HG03139 (cell line): ENCODE data around the gene ZFYVE16.
"Not testable (repeated sequence)": the region's sequence is repeated elsewhere in the genome, so short reads cannot be mapped to it uniquely, and the experiment has no call there.

ENCODE experiments used
- ATAC-seq: cut with Tn5 transposase; IDR thresholded peaks from one replicate; pipeline ENCODE4 v1.9.1; 2021; ENCODE audit not compliant: unreplicated experiment

Gene ZFYVE16

DNA sequence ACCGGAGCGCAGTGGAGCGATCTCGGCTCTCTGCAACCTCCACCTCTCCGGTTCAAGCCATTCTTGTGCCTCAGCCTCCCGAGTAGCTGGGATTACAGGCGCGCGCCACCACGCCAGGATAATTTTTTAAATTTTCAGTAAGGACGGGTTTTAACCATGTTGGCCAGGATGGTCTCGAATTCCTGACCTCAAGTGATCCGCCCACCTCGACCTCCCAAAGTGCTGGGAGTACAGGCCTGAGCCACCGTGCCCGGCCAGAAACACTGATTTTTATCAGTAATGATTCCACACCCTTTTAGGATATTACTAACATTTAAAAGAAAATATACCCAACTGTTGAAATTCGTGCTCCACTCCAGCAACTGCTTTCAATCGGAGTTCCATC is 79.6 kb downstream of the ZFYVE16 start:
- no peak for ATAC-seq

DNA sequence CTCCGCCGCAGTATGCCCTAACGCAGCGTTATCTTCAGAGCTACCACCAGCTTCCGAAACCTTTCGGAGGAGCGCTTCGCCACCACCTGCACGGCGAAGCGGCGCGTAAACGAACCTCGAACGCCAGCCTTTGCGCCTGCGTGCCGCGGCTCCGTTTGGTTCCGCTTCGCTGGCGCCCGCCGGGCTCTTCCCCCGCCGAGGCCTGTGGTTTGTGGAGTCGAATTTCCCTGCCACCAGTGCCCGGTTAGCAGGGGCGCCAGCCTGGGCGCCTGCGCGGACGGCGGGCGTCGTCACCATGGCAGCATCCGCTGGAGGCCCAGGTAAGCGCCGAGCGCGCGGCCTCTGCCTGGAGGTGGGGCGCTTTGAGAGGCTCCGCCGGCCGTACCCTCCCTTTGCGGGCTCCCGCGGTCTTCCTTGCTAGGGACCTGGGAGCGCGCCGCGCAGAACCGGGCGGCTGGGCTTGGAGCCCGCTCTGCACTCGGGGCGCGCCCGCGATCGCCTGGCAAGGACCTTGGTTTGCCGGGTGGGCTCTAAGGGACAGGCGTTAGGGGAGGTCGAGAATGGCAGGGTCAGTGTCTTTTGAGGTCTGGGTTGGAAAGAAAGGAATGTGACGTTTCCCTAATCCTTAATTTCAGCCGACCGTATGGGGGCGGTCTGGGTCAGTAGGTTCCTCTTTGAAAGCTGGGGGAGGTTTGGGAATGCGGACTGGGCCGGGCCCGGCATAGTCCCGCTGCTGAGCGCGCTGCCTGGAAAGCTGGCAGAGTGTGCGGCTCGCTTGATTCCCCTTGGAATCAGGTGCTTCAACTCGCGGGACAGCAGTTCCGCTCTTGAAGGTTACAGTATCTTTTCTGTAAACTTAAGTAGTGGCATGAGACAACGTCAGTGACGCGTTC is 80.2 kb downstream of the ZFYVE16 start, which contains the start of gene FAM151B:
Gene FAM151B (plus strand): TSS at position 272 of the 893 bp plus-strand sequence. CDS start 24 bp downstream, at position 296.
- ATAC-seq = peak; percentile 81

DNA sequence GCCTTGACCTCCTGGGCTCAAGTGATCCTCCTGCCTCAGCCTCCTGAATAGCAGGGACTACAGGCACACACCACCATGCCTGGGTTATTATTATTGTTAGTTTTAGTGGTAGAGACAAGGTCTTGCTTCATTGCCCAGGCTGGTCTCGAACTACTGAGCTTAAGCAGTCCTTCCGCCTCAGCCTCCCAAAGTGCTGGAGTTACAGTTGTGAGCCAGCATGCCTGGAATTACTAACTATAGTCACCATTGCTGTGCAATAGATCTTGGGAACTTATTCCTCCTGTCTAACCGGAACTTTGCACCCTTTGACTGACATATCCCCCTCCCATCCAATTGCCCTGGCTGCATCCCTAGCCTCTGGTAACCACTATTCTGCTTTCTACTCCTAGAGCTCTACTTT is 83.4 kb downstream of the ZFYVE16 start:
- ATAC-seq = no peak

DNA sequence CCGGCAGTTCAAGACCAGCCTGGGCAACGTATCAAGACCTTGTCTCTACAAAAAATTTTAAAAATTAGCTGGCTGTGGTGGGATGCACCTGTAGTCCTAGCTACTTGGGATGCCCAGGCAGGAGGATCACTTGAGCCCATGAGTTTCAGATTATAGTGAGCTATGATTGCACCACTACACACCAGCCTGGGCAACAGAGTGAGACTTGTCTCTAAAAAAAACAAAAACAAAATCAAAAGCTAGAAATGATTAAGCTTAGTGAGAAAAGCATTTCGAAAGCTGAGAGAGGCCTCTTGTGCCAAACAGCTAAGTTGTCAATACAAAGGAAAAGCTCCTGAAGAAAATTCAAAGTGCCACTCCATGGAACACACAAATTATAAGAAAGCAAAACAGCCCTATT is 84.9 kb downstream of the ZFYVE16 start:
- ATAC-seq = no peak

DNA sequence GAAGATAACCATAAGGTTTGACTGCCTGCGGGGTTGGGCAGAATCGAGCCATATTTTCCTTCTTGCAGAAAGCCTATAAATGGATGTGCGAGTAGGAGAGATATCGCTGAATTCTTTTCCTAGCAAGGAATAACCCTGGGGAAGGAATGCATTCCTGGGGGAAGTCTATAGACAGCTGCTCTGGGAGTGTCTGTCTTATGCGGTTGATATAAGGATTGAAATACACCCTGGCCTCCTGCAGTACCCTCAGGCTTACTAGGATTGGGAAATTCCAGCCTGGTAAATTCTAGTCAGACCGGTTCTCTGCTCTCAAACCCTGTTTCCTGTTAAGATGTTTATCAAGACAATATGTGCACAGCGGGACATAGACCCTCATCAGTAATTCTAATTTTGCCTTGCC is 85.6 kb downstream of the ZFYVE16 start:
- ATAC-seq = not testable (repeated sequence)

- no peak for ATAC-seq
These were observed 88.0 kb downstream of the ZFYVE16 start for GRCh38 chr5:80495891-80496290.

DNA sequence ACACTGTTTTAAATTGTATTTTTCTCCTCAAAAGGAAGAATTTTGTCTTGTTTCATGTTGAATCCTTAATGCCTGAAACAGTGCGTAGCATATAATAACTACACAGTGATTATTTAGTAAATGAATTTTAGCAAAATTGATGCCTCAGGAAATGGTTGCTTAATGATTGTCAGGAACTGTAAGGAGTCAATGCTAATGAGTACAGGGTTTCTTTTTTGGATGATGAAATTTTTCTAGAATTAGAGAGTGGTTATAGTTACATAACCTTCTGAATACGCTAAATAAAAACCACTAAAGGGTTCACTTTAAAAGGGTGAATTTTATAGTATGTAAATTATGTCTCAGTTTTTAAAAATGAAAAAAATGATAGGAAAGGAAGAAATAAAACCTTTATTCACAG is 94.9 kb downstream of the ZFYVE16 start:
- ATAC-seq = no peak

DNA sequence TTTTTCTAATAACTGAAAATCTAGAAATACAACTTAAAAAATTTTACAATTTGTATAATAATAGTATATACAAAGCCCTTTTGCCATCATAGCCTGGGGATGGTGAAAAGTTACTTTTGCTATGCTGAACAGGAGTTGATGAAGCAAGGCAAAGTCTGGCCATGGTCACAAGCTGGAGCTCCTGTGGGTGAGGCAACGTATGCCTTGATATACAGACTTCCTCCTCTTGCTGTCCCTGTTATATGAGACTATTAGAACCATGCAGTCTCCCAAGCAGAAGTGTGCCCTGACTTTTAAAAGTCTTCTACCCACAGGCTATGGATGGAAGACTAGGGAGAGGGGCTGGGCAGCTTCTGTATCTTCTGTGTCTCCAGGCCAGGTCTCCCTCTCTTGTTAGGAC is 95.8 kb downstream of the ZFYVE16 start:
- ATAC-seq = no peak

DNA sequence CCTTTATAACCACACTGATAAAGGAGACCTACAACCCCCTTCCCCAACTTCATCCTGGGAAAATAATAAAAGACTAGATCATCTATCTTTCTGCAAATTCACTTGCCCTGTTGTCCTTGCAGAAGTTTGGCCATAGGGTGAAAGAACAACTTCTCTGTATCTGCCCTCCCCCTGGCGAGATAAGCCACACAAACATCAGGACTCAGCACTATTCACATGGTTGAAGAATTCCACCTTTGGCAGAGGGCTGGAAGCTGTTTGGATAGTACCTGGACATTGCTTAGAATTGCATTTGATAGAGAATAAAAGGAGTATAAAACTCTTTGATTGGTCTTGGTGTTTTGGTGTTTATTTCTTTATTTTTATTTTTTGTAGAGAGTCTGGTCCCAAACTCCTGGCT is 97.0 kb downstream of the ZFYVE16 start:
- no peak for ATAC-seq

DNA sequence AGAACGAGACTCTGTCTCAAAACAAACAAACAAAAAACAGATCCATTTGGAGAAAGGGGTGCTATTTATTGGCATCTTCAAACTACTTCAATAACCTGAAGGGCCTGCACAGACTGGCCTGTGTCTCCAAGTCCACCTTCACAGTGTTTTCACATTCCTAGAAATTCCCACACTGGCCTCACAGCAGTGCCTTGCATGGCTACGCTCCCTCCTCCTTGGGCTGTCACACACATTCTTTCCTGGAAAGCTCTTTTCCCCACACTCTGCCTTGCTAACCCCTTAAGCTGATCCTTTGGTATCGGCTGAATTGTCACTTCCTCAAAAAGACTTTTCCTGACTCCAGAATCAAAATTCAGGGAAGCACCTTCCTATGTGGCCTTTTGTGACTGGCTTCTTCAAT is 99.8 kb downstream of the ZFYVE16 start:
- ATAC-seq = no peak

GRCh38 chr5:80508844-80509243 is 101.0 kb downstream of the ZFYVE16 start:
- ATAC-seq = no peak

DNA sequence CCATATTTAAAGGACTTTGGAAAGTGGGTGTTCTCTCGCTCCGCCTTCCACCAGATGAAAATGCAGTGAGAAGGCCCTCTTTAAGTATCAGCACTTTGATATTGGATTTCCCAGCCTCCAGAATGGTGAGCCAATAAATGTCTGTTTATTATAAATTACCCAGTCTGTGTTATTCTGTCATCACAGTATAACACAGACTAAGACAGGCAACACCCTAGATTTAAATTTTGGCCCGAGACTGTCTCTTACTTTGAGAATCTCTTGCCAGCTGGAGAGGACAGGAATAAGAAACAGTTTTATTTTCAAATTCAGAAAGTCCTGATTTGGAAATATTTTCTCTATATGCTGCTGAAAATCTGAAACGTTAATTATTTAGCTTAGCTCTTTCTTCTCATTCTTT is 101.5 kb downstream of the ZFYVE16 start:
- no peak for ATAC-seq

DNA sequence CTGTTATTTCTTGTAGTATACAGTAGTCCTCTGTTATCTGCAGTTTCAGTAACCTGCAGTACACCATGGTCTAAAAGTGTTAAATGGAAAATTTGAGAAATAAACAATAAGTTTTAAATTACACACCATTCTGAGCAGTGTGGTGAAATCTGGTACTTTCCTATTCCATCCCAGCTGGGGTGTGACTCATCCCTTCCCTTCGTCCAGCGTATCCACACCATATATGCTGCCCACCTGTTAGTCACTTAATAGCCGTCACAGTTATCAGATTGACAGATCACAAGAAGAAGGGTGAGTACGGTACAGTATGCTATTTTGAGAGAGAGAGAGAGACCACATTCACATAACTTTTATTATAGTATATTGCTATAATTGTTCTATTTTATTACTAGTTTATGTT is 109.0 kb downstream of the ZFYVE16 start:
- ATAC-seq = no peak
